OCI-LY1 (cell line): ENCODE data around the gene FARS2.

Experiments used
- H2AFZ ChIP-seq: fragments of 200-600 bp; sonication (generic), shearing (Covaris generic); 2 replicates; pipeline ENCODE4 v1.6.0; 2014; ENCODE audit warnings: antibody characterized with exemption, mild to moderate bottlenecking, low read length
- H3F3A ChIP-seq: fragments of 200-600 bp; sonication (generic), shearing (Covaris generic); 2 replicates; pipeline ENCODE4 v1.6.0; 2014; ENCODE audit warnings: mild to moderate bottlenecking, antibody characterized with exemption, low read length, moderate library complexity; ENCODE audit not compliant: insufficient read depth
- H3K27ac ChIP-seq: fragments of 200-600 bp; sonication (generic); 2 replicates; pipeline ENCODE4 v1.5.1; 2014; ENCODE audit warnings: low read length, mixed run types, mild to moderate bottlenecking, low read depth; ENCODE audit not compliant: poor library complexity, severe bottlenecking
- H3K27me3 ChIP-seq: fragments of 200-600 bp; sonication (generic); 2 replicates; pipeline ENCODE4 v1.6.0; 2014; ENCODE audit warnings: antibody characterized with exemption, mild to moderate bottlenecking, low read length, moderate library complexity; ENCODE audit not compliant: insufficient read depth
- H3K36me3 ChIP-seq: fragments of 200-600 bp; sonication (generic); 2 replicates; pipeline ENCODE4 v1.6.1; 2014; ENCODE audit warnings: mild to moderate bottlenecking, antibody characterized with exemption, low read length, moderate library complexity, mixed read lengths; ENCODE audit not compliant: insufficient read depth
- H3K4me1 ChIP-seq: fragments of 200-600 bp; sonication (generic); 2 replicates; pipeline ENCODE4 v1.5.1; 2014; ENCODE audit warnings: mild to moderate bottlenecking, low read length, moderate library complexity; ENCODE audit not compliant: insufficient read depth, severe bottlenecking
- H3K4me2 ChIP-seq: fragments of 200-600 bp; sonication (generic), shearing (Covaris generic); 2 replicates; pipeline ENCODE4 v1.6.1; 2014; ENCODE audit warnings: low read length
- H3K4me3 ChIP-seq: fragments of 200-600 bp; sonication (generic); 2 replicates; pipeline ENCODE4 v1.5.1; 2014; ENCODE audit warnings: low read length, low read depth, mild to moderate bottlenecking, mixed read lengths; ENCODE audit not compliant: poor library complexity, severe bottlenecking
- H3K79me2 ChIP-seq: fragments of 200-600 bp; shearing (Covaris generic); 2 replicates; pipeline ENCODE4 v1.6.1; 2016; ENCODE audit warnings: mixed run types, low read length, mixed read lengths; ENCODE audit not compliant: insufficient read depth
- H3K9ac ChIP-seq: fragments of 200-600 bp; sonication (generic), shearing (Covaris generic); 2 replicates; pipeline ENCODE4 v1.6.1; 2014; ENCODE audit warnings: mild to moderate bottlenecking, low read length, mixed read lengths
- H3K9me2 ChIP-seq: fragments of 200-600 bp; sonication (generic), shearing (Covaris generic); 2 replicates; pipeline ENCODE4 v1.6.1; 2014; ENCODE audit warnings: low read depth, mild to moderate bottlenecking, low read length, mixed read lengths
- H3K9me3 ChIP-seq: fragments of 200-600 bp; shearing (Covaris generic); 2 replicates; pipeline ENCODE4 v1.6.1; 2014; ENCODE audit warnings: low read length, mixed read lengths
- H4K20me1 ChIP-seq: fragments of 200-600 bp; sonication (generic), shearing (Covaris generic); 2 replicates; pipeline ENCODE4 v1.6.0; 2016; ENCODE audit warnings: mild to moderate bottlenecking, low read length; ENCODE audit not compliant: insufficient read depth
- CTCF ChIP-seq: fragments of 200-600 bp; sonication (generic), shearing (Covaris generic); IDR thresholded peaks from 2 replicates; pipeline ENCODE4 v1.5.1; 2017; ENCODE audit warnings: mild to moderate bottlenecking, antibody characterized with exemption, low read length, moderate library complexity, mixed read lengths
- EZH2 ChIP-seq: fragments of 200-600 bp; sonication (generic), shearing (Covaris generic); IDR thresholded peaks from 2 replicates; pipeline ENCODE4 v1.8.0; 2017; ENCODE audit warnings: borderline replicate concordance, mixed run types, mild to moderate bottlenecking, antibody characterized with exemption, low read length, moderate library complexity, mixed read lengths

FARS2 gene

GRCh38 chr6:5278047-5278446 lies 16.7 kb downstream of the FARS2 start:
- no peaks in the 10 kb centered on the region for H3K9me2 ChIP-seq
- no peaks in the 10 kb centered on the region for H3K36me3 ChIP-seq
- H3K9me3 ChIP-seq, result no peaks in the 10 kb centered on the region
- TF ChIP-seq EZH2 (no peak), CTCF (no peak)
- no peak overlapping the region for H2AFZ ChIP-seq
- no peaks in the 10 kb centered on the region for H4K20me1 ChIP-seq
- no peak overlapping the region for H3K4me3 ChIP-seq
- H3F3A ChIP-seq, result no peaks in the 10 kb centered on the region
- H3K4me2 ChIP-seq, result no peak overlapping the region
- no peaks in the 10 kb centered on the region for H3K27me3 ChIP-seq
- no peak overlapping the region for H3K9ac ChIP-seq
- no peaks in the 10 kb centered on the region for H3K79me2 ChIP-seq
- H3K4me1 ChIP-seq, result peaks cover 7% of the 10 kb centered on the region
- no peak overlapping the region for H3K27ac ChIP-seq

- no peak overlapping the region for H2AFZ ChIP-seq
- H3K4me1 ChIP-seq, result peaks cover 4% of the 10 kb centered on the region
- H3K4me2 ChIP-seq, result no peak overlapping the region
These were observed 17.3 kb downstream of the FARS2 start for GRCh38 chr6:5278565-5279120.

DNA sequence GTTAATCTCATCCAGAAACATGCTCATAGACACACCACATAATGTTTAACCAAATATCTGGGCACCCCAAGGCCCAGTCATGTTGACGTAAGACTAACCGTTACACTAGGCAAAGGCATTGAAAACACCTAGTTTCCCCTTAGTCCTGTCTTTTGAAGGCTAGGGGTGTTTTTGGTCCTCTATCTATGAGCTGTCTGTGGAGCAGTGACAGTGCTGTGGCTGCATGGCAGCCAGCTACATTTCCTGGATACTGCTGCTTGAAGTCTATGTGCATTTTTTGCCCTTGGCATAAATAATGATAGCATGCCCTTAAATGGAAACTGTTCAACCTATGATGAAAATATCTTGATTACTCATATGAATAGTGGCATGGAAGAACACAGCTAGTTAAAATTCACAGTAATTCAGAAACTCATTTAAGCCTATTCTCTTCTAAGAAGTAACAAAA lies 18.6 kb downstream of the FARS2 start:
- H3K9me2 ChIP-seq, result no peaks in the 10 kb centered on the region
- peaks cover 4% of the 10 kb centered on the region for H3K4me1 ChIP-seq
- no peak overlapping the region for H3K27ac ChIP-seq
- H3K9me3 ChIP-seq, result no peaks in the 10 kb centered on the region
- no peak overlapping the region for H2AFZ ChIP-seq
- H3F3A ChIP-seq, result no peaks in the 10 kb centered on the region
- no peaks in the 10 kb centered on the region for H3K27me3 ChIP-seq
- no peaks in the 10 kb centered on the region for H3K36me3 ChIP-seq
- no peak overlapping the region for H3K9ac ChIP-seq
- no peak overlapping the region for H3K4me2 ChIP-seq
- TF ChIP-seq EZH2 (no peak), CTCF (no peak)
- no peaks in the 10 kb centered on the region for H3K79me2 ChIP-seq
- no peak overlapping the region for H3K4me3 ChIP-seq
- no peaks in the 10 kb centered on the region for H4K20me1 ChIP-seq

More at GRCh38 chr6:5278565-5279120, 17.3 kb downstream of the FARS2 start:
- no peak overlapping the region for H3K4me3 ChIP-seq
- H3K36me3 ChIP-seq, result no peaks in the 10 kb centered on the region
- no peaks in the 10 kb centered on the region for H4K20me1 ChIP-seq
- no peak overlapping the region for H3K27ac ChIP-seq
- no peaks in the 10 kb centered on the region for H3K9me3 ChIP-seq
- H3K27me3 ChIP-seq, result no peaks in the 10 kb centered on the region
- TF ChIP-seq CTCF (no peak), EZH2 (no peak)
- no peaks in the 10 kb centered on the region for H3K79me2 ChIP-seq
- no peaks in the 10 kb centered on the region for H3K9me2 ChIP-seq
- no peaks in the 10 kb centered on the region for H3F3A ChIP-seq
- no peak overlapping the region for H3K9ac ChIP-seq
